Measurements from ENCODE around the gene HK1. TPM values are rescaled to one million over a fixed set of nuclear protein-coding genes. Genes with fewer than 3 reads are reported as not detected.

HK1 gene
- total RNA-seq, 1 donor from 2014 or later, result 219 TPM

DNA sequence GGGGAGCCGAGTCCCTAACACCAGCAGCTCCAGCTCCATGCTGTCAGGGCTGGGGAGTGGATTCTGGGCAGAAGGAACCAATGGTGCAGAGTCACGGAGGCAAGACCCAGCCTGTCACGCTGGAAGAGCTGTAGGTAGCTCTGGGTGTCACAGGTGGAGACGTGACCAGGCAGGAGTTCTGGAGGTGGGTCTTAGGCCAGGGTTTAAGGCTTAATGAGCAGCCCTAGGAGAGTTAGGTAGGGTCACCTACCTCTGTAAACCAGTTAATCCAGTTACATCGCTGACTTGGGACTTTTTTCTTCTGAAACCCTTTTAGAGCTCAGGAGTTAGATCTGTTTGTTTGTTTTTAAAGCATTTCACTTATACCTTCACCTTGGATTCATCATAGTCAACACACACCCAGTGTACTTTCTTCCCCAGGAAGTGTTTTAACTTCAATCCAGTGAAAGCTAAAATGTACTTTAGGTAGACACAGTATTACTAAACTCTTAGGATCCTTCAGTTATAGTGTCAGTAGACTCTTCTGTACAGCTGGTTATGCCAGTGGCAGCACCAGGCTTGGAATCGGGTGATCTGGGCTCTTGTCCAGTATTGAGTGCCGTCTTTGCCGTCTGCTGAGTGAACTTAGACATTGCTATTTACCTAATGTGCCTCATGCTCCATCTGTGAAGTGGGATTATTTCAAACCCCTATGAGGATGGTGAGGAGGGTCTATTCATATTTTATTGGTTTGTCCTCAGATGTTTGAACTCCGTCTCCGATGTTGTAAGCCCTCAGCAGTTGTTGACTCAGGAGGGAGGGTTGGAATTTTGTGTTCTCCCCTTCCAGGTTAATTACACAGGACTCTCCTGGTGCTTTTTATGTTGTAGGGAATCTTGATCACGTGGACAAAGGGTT is 107.4 kb downstream of the HK1 start:
- no peak overlapping the region for H3K4me3 ChIP-seq
- no peak overlapping the region for H3K27ac ChIP-seq (replicated peaks)
- H3K27me3 ChIP-seq (ENCODE audit: low read depth), result no peaks in the 10 kb centered on the region
- DNase-seq, result no peak
- peaks cover 32% of the 10 kb centered on the region for H3K4me1 ChIP-seq
- H3K9me3 ChIP-seq (replicated peaks), result no peaks in the 10 kb centered on the region
- TF ChIP-seq, protein P1, sequence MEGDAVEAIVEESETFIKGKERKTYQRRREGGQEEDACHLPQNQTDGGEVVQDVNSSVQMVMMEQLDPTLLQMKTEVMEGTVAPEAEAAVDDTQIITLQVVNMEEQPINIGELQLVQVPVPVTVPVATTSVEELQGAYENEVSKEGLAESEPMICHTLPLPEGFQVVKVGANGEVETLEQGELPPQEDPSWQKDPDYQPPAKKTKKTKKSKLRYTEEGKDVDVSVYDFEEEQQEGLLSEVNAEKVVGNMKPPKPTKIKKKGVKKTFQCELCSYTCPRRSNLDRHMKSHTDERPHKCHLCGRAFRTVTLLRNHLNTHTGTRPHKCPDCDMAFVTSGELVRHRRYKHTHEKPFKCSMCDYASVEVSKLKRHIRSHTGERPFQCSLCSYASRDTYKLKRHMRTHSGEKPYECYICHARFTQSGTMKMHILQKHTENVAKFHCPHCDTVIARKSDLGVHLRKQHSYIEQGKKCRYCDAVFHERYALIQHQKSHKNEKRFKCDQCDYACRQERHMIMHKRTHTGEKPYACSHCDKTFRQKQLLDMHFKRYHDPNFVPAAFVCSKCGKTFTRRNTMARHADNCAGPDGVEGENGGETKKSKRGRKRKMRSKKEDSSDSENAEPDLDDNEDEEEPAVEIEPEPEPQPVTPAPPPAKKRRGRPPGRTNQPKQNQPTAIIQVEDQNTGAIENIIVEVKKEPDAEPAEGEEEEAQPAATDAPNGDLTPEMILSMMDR (IDR thresholded peaks at IDR 0.05; ENCODE audit: borderline replicate concordance), result no peak
- H3K36me3 ChIP-seq, result peaks cover 90% of the 10 kb centered on the region
- intact Hi-C loops (cut with micrococcal nuclease), result no loop called here

DNA sequence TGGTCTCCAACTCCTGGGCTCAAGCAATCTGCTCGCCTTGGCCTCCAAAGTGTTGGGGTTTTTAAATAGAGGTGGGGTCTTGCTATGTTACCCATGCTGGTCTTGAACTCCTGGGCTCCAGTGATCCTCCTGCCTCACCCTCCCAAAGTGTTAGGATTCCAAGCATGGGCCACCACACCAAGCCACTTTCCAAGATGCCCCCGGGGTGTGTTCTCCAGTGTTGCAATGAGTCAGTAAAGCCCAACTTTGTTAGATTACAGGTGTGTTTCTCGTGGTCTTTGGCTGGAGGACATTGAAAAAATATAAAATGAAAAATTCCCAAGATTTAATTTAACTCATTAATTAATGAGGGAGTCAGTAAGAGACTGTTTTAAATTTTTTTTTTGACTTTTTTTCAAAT is 109.2 kb downstream of the HK1 start:
- intact Hi-C loops (cut with micrococcal nuclease), result no loop called here
- no peak overlapping the region for H3K4me3 ChIP-seq
- TF ChIP-seq, protein P1 (IDR thresholded peaks at IDR 0.05; ENCODE audit: borderline replicate concordance), result no peak
- H3K27me3 ChIP-seq (ENCODE audit: low read depth), result no peaks in the 10 kb centered on the region
- no peak overlapping the region for H3K27ac ChIP-seq (replicated peaks)
- H3K36me3 ChIP-seq, result peaks cover 87% of the 10 kb centered on the region
- DNase-seq, result no peak
- no peaks in the 10 kb centered on the region for H3K9me3 ChIP-seq (replicated peaks)
- H3K4me1 ChIP-seq, result peaks cover 50% of the 10 kb centered on the region

DNA sequence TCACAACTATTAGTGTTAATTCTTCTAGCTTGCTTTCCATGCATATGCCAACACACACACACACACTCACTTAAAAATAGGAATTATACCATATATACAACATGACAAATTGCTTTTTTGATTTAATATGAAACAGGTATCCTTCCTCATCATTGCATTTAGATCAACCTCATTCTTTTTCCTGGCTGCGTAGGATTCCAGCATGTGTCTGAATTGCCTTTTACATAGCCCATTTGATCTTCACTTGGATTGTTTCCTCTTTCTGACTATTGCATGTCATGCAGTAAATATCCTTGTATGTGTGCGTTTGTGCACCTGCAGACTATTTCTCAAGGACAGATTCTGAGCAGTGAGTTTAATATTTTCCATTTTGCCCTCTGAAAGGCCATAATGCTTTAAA is 110.2 kb downstream of the HK1 start:
- Histone ChIP-seq H3K4me3 (no peak overlapping the region), H3K27me3 (ENCODE audit: low read depth) (no peaks in the 10 kb centered on the region), H3K9me3 (replicated peaks) (no peaks in the 10 kb centered on the region), H3K4me1 (peaks cover 44% of the 10 kb centered on the region), H3K36me3 (peaks cover 86% of the 10 kb centered on the region), H3K27ac (replicated peaks) (no peak overlapping the region)
- TF ChIP-seq, protein P1 (IDR thresholded peaks at IDR 0.05; ENCODE audit: borderline replicate concordance), result no peak
- no peak for DNase-seq
- intact Hi-C loops (cut with micrococcal nuclease), result no loop called here

DNA sequence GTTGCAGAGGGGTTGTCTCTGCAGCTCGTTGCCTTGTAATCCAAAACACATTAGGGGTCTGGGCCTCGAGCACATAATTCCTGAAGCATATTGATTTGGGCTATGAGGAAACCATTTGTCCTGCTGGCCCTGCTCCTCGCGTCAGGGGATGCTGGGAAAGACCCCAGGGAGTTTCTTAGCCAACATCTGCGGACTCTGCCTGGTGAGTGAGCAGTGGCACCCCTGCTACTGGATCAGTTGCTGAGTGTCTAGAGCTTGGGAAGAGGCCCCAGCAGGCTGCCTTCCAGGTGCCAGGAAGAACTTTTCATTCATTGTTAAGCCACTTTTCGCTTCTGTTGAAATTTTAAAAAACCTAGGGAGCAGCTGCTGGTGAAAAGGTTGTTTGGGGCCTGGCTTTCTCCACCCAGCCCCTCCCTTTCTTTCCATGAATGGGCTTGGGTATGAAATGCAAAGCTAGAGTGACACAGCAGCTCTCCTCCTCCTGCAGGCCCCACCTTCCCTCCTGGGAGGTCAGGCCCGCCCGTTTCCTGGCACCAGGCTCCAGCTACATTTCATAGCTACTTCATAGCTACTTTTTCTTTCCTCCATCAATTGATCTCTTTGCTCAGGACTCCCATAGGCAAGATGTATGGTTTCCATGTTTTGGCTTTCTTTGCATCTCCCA is 111.7 kb downstream of the HK1 start:
- Histone ChIP-seq H3K36me3 (peaks cover 85% of the 10 kb centered on the region), H3K9me3 (replicated peaks) (no peaks in the 10 kb centered on the region), H3K27me3 (ENCODE audit: low read depth) (no peaks in the 10 kb centered on the region), H3K4me1 (peaks cover 35% of the 10 kb centered on the region), H3K27ac (replicated peaks) (peak overlapping the region; percentile 41), H3K4me3 (no peak overlapping the region)
- DNase-seq, result peak; percentile 57
- TF ChIP-seq, protein P1 (IDR thresholded peaks at IDR 0.05; ENCODE audit: borderline replicate concordance), result no peak
- intact Hi-C loops (cut with micrococcal nuclease), result no loop called here

DNA sequence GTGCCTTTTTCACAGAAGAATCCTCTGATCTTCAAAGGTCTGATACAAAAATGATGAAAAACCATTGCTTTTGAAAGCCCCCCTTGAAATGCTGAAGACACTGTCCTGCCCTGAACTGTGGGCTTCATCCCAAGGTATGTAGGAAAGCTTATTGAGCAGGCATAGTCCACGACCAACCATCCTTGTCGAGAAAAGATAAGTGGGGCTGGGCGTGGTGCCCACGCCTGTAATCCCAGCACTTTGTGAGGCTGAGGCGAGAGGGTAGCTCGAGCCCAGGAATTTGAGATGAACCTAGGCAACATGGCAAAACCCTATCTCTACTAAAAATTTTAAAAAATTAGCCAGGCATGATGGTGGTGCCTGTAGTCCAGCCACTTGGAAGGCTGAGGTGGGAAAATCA is 112.9 kb downstream of the HK1 start:
- Histone ChIP-seq H3K4me3 (no peak overlapping the region), H3K27ac (replicated peaks) (peak overlapping the region; percentile 41), H3K9me3 (replicated peaks) (no peaks in the 10 kb centered on the region), H3K4me1 (peaks cover 35% of the 10 kb centered on the region), H3K27me3 (ENCODE audit: low read depth) (no peaks in the 10 kb centered on the region), H3K36me3 (peaks cover 85% of the 10 kb centered on the region)
- TF ChIP-seq, protein P1 (IDR thresholded peaks at IDR 0.05; ENCODE audit: borderline replicate concordance), result no peak
- no peak for DNase-seq
- intact Hi-C loops (cut with micrococcal nuclease), result no loop called here
